ENCODE measurements around the gene PCDHGB4.
"Not testable (repeated sequence)": the region's sequence is repeated elsewhere in the genome, so short reads cannot be mapped to it uniquely, and the experiment has no call there.

PCDHGB4 gene

DNA sequence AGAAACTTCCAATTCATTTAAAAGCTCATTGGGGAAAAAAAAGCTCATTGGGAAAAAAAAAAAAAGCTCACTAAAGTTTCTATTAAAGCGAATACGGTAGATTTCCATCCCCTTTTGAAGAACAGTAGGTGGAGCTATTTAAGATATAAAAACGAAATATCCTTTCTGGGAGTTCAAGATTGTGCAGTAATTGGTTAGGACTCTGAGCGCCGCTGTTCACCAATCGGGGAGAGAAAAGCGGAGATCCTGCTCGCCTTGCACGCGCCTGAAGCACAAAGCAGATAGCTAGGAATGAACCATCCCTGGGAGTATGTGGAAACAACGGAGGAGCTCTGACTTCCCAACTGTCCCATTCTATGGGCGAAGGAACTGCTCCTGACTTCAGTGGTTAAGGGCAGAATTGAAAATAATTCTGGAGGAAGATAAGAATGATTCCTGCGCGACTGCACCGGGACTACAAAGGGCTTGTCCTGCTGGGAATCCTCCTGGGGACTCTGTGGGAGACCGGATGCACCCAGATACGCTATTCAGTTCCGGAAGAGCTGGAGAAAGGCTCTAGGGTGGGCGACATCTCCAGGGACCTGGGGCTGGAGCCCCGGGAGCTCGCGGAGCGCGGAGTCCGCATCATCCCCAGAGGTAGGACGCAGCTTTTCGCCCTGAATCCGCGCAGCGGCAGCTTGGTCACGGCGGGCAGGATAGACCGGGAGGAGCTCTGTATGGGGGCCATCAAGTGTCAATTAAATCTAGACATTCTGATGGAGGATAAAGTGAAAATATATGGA lies 43.0 kb downstream of the PCDHGB4 start, which contains the start of gene PCDHGA12:
TSS of gene PCDHGA12 (plus strand) at position 176 of the 782 bp plus-strand sequence. CDS start at position 429, 253 bp downstream.
- no peak for DNase-seq (ENCODE audit: low read depth, low spot score)

DNA sequence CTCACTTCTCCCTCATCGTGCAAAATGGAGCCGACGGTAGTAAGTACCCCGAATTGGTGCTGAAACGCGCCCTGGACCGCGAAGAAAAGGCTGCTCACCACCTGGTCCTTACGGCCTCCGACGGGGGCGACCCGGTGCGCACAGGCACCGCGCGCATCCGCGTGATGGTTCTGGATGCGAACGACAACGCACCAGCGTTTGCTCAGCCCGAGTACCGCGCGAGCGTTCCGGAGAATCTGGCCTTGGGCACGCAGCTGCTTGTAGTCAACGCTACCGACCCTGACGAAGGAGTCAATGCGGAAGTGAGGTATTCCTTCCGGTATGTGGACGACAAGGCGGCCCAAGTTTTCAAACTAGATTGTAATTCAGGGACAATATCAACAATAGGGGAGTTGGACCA lies 43.8 kb downstream of the PCDHGB4 start:
- no peak for DNase-seq (ENCODE audit: low read depth, low spot score)

DNA sequence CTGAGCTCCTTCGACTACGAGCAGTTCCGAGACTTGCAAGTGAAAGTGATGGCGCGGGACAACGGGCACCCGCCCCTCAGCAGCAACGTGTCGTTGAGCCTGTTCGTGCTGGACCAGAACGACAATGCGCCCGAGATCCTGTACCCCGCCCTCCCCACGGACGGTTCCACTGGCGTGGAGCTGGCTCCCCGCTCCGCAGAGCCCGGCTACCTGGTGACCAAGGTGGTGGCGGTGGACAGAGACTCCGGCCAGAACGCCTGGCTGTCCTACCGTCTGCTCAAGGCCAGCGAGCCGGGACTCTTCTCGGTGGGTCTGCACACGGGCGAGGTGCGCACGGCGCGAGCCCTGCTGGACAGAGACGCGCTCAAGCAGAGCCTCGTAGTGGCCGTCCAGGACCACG lies 44.8 kb downstream of the PCDHGB4 start:
- DNase-seq (ENCODE audit: low read depth, low spot score) = not testable (repeated sequence)

DNA sequence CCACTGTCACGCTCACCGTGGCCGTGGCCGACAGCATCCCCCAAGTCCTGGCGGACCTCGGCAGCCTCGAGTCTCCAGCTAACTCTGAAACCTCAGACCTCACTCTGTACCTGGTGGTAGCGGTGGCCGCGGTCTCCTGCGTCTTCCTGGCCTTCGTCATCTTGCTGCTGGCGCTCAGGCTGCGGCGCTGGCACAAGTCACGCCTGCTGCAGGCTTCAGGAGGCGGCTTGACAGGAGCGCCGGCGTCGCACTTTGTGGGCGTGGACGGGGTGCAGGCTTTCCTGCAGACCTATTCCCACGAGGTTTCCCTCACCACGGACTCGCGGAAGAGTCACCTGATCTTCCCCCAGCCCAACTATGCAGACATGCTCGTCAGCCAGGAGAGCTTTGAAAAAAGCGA lies 45.2 kb downstream of the PCDHGB4 start:
- DNase-seq (ENCODE audit: low read depth, low spot score) = not testable (repeated sequence)

DNA sequence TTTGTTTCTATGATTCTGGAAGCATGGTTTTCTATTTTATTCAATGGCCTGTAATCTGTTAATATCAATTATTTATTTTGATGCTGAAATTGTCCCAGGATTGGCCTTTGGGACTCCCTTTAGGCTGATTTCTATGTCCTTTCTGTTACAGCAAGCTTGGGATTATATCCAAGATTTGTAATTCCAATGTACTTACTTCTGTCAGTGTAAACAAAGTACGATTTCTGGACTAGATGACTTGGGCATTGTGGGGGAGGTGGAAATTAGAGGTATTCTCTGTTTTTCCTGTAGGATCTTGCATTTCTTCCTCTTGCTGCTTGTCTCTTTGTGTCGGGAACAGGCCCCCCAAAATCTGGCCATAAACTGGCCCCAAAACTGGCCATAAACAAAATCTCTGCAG lies 46.5 kb downstream of the PCDHGB4 start:
- no peak for DNase-seq (ENCODE audit: low read depth, low spot score)

DNA sequence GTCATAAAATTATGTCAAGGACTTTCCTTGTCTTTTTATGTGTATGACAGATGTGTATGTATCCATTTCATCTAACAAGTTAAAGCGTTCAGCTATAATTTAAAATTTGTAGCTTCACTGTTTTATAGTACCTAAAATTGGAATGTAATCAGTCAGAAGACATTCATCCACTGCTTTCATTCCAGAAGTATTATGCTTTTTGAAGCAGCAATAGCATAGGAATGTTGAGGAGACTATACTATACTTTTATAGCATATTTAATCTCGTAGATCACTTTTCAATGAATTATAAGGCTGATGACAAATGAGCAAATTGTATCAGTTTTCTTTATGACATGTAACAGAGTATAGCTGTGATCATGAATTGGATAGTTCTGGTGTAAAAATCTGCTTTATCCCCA lies 49.7 kb downstream of the PCDHGB4 start:
- DNase-seq (ENCODE audit: low read depth, low spot score) = no peak

DNA sequence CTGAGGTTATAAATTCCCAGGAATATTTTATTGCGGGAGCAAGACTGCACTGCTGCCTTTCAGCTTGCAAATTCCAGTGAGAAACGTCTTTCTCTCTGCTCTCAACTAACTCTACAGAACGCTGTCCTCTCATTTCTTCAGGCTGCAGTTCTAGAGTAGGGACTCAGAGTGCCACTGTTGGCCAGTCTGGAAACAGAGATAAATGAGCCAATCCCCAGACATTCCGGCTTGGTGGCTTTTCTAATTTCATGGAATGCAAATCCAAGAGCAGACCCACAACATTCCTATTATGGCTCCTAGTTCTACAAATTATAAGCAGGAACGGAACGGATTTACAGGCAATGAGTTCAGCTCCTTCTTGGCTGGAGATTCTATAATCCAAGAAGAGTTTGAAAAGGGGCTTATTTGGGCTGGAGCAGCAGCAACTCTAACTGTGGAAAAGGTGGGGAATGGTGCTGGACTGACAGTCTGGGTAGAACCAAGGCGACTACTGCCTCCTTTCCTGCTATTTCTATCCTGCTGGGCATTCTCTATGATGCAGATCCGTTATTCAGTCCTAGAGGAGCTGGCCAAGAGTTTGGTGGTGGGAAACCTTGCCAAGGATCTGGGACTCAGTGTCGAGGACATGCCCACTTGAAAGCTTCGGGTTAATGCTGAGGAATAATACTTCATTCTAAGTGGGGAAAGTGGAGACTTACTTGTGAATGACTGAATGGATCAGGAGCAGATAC lies 52.1 kb downstream of the PCDHGB4 start:
- no peak for DNase-seq (ENCODE audit: low read depth, low spot score)

All from iPS DF 19.7 (cell line).